Activated CD4-positive, alpha-beta T cell treated with anti-CD3 and anti-CD28 coated beads for 36 hours (primary cell): ENCODE results near the gene TRPV2. TPM values are rescaled to one million over a fixed set of nuclear protein-coding genes. Genes with fewer than 3 reads are reported as not detected.
A peak's percentile ranks its signal among the peaks of the same experiment; 100 is the strongest.

Experiments
- ATAC-seq: fragments of 200-7000 bp; cut with Tn5 transposase; one replicate; pipeline ENCODE4 v1.10.0; 2021; ENCODE audit warnings: mild to moderate bottlenecking, moderate library complexity
- CTCF ChIA-PET: fragments of 350-600 bp; sonication (Branson Sonifier 250); formaldehyde crosslinking; loops from one replicate; lab custom pipeline; 2021; ENCODE audit warnings: antibody characterized with exemption; lab: Charles Lee
- POLR2A ChIA-PET: fragments of 350-600 bp; sonication (Branson Sonifier 250); formaldehyde crosslinking; loops from one replicate; lab custom pipeline; 2021; ENCODE audit warnings: antibody characterized with exemption, inconsistent platforms; lab: Charles Lee
- DNase-seq: peaks from one replicate; pipeline ENCODE4 v3.0.0-alpha.2; 2020
- H3K27ac Mint-ChIP-seq: one replicate; pipeline ENCODE4 v1.8.0; 2021; ENCODE audit warnings: mixed read lengths
- H3K27me3 Mint-ChIP-seq: one replicate; pipeline ENCODE4 v1.8.0; 2021; ENCODE audit warnings: mixed read lengths
- H3K36me3 Mint-ChIP-seq: one replicate; pipeline ENCODE4 v1.8.0; 2021; ENCODE audit warnings: low read depth, mixed read lengths
- H3K4me1 Mint-ChIP-seq: one replicate; pipeline ENCODE4 v1.8.0; 2021; ENCODE audit warnings: mixed read lengths
- H3K4me3 Mint-ChIP-seq: one replicate; pipeline ENCODE4 v1.8.0; 2021; ENCODE audit warnings: mild to moderate bottlenecking, moderate library complexity, mixed read lengths
- H3K9me3 Mint-ChIP-seq: one replicate; pipeline ENCODE4 v1.8.0; 2021; ENCODE audit warnings: low read depth, mixed read lengths
- intact Hi-C, 2 experiments: fragments of 100-400 bp; cut with DNase I in 1 of 2; cut with micrococcal nuclease in 1 of 2; formaldehyde crosslinking; loops; one replicate each; pipeline versions ENCODE4 v1.14.2 to v1.15.1; 2022 to 2024; cut with DNase I, micrococcal nuclease
- total RNA-seq, 2 experiments: library from RNA; stranded (reverse); gene quantifications; one replicate each; pipeline ENCODE4 v1.2.3, GENCODE V29; 2021

Gene TRPV2
- total RNA-seq, 2 experiments from 2014 or later, result 24.3 to 35.6 TPM

GRCh38 chr17:16456742-16457316, 41.5 kb downstream of the TRPV2 start:
- DNase-seq (no peak), ATAC-seq (no peak)
- Mint-ChIP-seq H3K9me3 (no peaks in the 10 kb centered on the region), H3K4me3 (no peak overlapping the region), H3K27me3 (no peaks in the 10 kb centered on the region), H3K27ac (no peak overlapping the region), H3K36me3 (peaks cover 28% of the 10 kb centered on the region), H3K4me1 (peaks cover 3% of the 10 kb centered on the region)
- intact Hi-C loops, result no loop called here
- POLR2A ChIA-PET, result no interaction called here
- CTCF ChIA-PET, result interaction anchor here (0.7 kb wide), 1 partner anchor 174 kb away, joined by 5 read pairs; no protein-coding TSS in a partner anchor

- no peaks in the 10 kb centered on the region for H3K9me3 Mint-ChIP-seq
- CTCF ChIA-PET, result interaction anchor here (0.6 kb wide), 1 partner anchor 51 kb away, joined by 3 read pairs; no protein-coding TSS in a partner anchor
- H3K27ac Mint-ChIP-seq, result no peak overlapping the region
Measured at GRCh38 chr17:16459271-16459670, 43.9 kb downstream of the TRPV2 start.

GRCh38 chr17:16459855-16460550, 44.6 kb downstream of the TRPV2 start:
- DNase-seq, result no peak
- intact Hi-C loops, result no loop called here
- Mint-ChIP-seq H3K4me3 (no peak overlapping the region), H3K36me3 (peaks cover 29% of the 10 kb centered on the region), H3K27ac (no peak overlapping the region), H3K9me3 (no peaks in the 10 kb centered on the region), H3K4me1 (no peaks in the 10 kb centered on the region), H3K27me3 (no peaks in the 10 kb centered on the region)
- ATAC-seq, result no peak
- ChIA-PET CTCF (interaction anchor here (1.2 kb wide), 1 partner anchor 97 kb away, joined by 3 read pairs; no protein-coding TSS in a partner anchor), POLR2A (interaction anchor here (0.6 kb wide), 1 partner anchor 306 kb away, joined by 3 read pairs; no protein-coding TSS in a partner anchor)

More at GRCh38 chr17:16459271-16459670, 43.9 kb downstream of the TRPV2 start:
- intact Hi-C loops, result no loop called here
- Mint-ChIP-seq H3K27me3 (no peaks in the 10 kb centered on the region), H3K4me3 (no peak overlapping the region), H3K36me3 (peaks cover 29% of the 10 kb centered on the region), H3K4me1 (no peaks in the 10 kb centered on the region)
- DNase-seq (no peak), ATAC-seq (no peak)
- POLR2A ChIA-PET, result interaction anchor here (0.6 kb wide), 2 partner anchors 53 to 306 kb away, joined by 3 read pairs; no protein-coding TSS in a partner anchor

GRCh38 chr17:16460796-16461605, 45.6 kb downstream of the TRPV2 start:
- H3K4me1 Mint-ChIP-seq, result no peaks in the 10 kb centered on the region
- H3K27ac Mint-ChIP-seq, result no peak overlapping the region
- no peaks in the 10 kb centered on the region for H3K9me3 Mint-ChIP-seq
- intact Hi-C loops, result no loop called here
- H3K4me3 Mint-ChIP-seq, result no peak overlapping the region
- no peak for ATAC-seq
- DNase-seq, result no peak
- ChIA-PET CTCF (interaction anchor here (0.8 to 1.2 kb wide), 2 partner anchors 30 to 98 kb away, joined by 3 read pairs; no protein-coding TSS in a partner anchor), POLR2A (no interaction called here)
- H3K27me3 Mint-ChIP-seq, result no peaks in the 10 kb centered on the region
- peaks cover 29% of the 10 kb centered on the region for H3K36me3 Mint-ChIP-seq

GRCh38 chr17:16461606-16461866, 46.2 kb downstream of the TRPV2 start:
- H3K4me1 Mint-ChIP-seq, result no peaks in the 10 kb centered on the region
- intact Hi-C loops, result no loop called here
- H3K27ac Mint-ChIP-seq, result no peak overlapping the region
- POLR2A ChIA-PET, result no interaction called here
- H3K9me3 Mint-ChIP-seq, result no peaks in the 10 kb centered on the region
- no peak overlapping the region for H3K4me3 Mint-ChIP-seq
- H3K27me3 Mint-ChIP-seq, result no peaks in the 10 kb centered on the region
- no peak for DNase-seq
- CTCF ChIA-PET, result interaction anchor here (1.2 kb wide), 1 partner anchor 98 kb away, joined by 3 read pairs; no protein-coding TSS in a partner anchor
- H3K36me3 Mint-ChIP-seq, result peaks cover 29% of the 10 kb centered on the region
- no peak for ATAC-seq

- Mint-ChIP-seq H3K4me1 (no peaks in the 10 kb centered on the region), H3K27me3 (no peaks in the 10 kb centered on the region), H3K27ac (no peak overlapping the region), H3K9me3 (no peaks in the 10 kb centered on the region), H3K4me3 (no peak overlapping the region), H3K36me3 (peaks cover 22% of the 10 kb centered on the region)
- ChIA-PET POLR2A (no interaction called here), CTCF (interaction anchor here (1.2 kb wide), 1 partner anchor 10 kb away, joined by 5 read pairs; no protein-coding TSS in a partner anchor)
- DNase-seq (no peak), ATAC-seq (no peak)
- intact Hi-C loops, result no loop called here
Measured at GRCh38 chr17:16462070-16462864, 46.9 kb downstream of the TRPV2 start.

GRCh38 chr17:16463358-16464302, 48.3 kb downstream of the TRPV2 start:
- DNase-seq (no peak), ATAC-seq (no peak)
- H3K9me3 Mint-ChIP-seq, result no peaks in the 10 kb centered on the region
- POLR2A ChIA-PET, result no interaction called here
- H3K4me3 Mint-ChIP-seq, result no peak overlapping the region
- peaks cover 17% of the 10 kb centered on the region for H3K36me3 Mint-ChIP-seq
- no peaks in the 10 kb centered on the region for H3K4me1 Mint-ChIP-seq
- H3K27ac Mint-ChIP-seq, result no peak overlapping the region
- no peaks in the 10 kb centered on the region for H3K27me3 Mint-ChIP-seq
- intact Hi-C loops, result no loop called here
- CTCF ChIA-PET, result interaction anchor here (0.5 to 1.2 kb wide), 2 partner anchors 8 to 55 kb away, joined by 3 to 5 read pairs; no protein-coding TSS in a partner anchor

GRCh38 chr17:16464303-16465051, 49.1 kb downstream of the TRPV2 start:
- ChIA-PET POLR2A (no interaction called here), CTCF (interaction anchor here (0.5 kb wide), 1 partner anchor 54 kb away, joined by 3 read pairs; no protein-coding TSS in a partner anchor)
- no peak for DNase-seq
- no peaks in the 10 kb centered on the region for H3K9me3 Mint-ChIP-seq
- H3K4me3 Mint-ChIP-seq, result no peak overlapping the region
- H3K36me3 Mint-ChIP-seq, result peaks cover 13% of the 10 kb centered on the region
- no peaks in the 10 kb centered on the region for H3K4me1 Mint-ChIP-seq
- no peaks in the 10 kb centered on the region for H3K27me3 Mint-ChIP-seq
- ATAC-seq, result no peak
- intact Hi-C loops, result no loop called here
- no peak overlapping the region for H3K27ac Mint-ChIP-seq

GRCh38 chr17:16465052-16465312, 49.6 kb downstream of the TRPV2 start:
- intact Hi-C loops, result no loop called here
- Mint-ChIP-seq H3K4me3 (no peak overlapping the region), H3K27ac (no peak overlapping the region), H3K9me3 (no peaks in the 10 kb centered on the region), H3K36me3 (peaks cover 11% of the 10 kb centered on the region), H3K4me1 (no peaks in the 10 kb centered on the region), H3K27me3 (no peaks in the 10 kb centered on the region)
- DNase-seq, result no peak
- POLR2A ChIA-PET, result no interaction called here
- no peak for ATAC-seq
- CTCF ChIA-PET, result no interaction called here

- Mint-ChIP-seq H3K27me3 (no peaks in the 10 kb centered on the region), H3K4me3 (no peak overlapping the region), H3K27ac (no peak overlapping the region), H3K36me3 (peaks cover 10% of the 10 kb centered on the region), H3K4me1 (no peaks in the 10 kb centered on the region), H3K9me3 (no peaks in the 10 kb centered on the region)
- DNase-seq (no peak), ATAC-seq (peak; percentile 33)
- intact Hi-C loops, result no loop called here
- POLR2A ChIA-PET, result no interaction called here
- CTCF ChIA-PET, result no interaction called here
Measured at GRCh38 chr17:16465861-16466338, 50.5 kb downstream of the TRPV2 start.
